ENCODE results near the gene PRRX2. TPM values are rescaled to one million over a fixed set of nuclear protein-coding genes. Genes with fewer than 3 reads are reported as not detected.
A peak's percentile ranks its signal among the peaks of the same experiment; 100 is the strongest.

Gene PRRX2
- total and polyA plus RNA-seq, 9 of the 15 experiments (the other 6 are each of a cell fraction or from before 2014, with no cell fraction given): 0.21 TPM; not detected in 8

DNA sequence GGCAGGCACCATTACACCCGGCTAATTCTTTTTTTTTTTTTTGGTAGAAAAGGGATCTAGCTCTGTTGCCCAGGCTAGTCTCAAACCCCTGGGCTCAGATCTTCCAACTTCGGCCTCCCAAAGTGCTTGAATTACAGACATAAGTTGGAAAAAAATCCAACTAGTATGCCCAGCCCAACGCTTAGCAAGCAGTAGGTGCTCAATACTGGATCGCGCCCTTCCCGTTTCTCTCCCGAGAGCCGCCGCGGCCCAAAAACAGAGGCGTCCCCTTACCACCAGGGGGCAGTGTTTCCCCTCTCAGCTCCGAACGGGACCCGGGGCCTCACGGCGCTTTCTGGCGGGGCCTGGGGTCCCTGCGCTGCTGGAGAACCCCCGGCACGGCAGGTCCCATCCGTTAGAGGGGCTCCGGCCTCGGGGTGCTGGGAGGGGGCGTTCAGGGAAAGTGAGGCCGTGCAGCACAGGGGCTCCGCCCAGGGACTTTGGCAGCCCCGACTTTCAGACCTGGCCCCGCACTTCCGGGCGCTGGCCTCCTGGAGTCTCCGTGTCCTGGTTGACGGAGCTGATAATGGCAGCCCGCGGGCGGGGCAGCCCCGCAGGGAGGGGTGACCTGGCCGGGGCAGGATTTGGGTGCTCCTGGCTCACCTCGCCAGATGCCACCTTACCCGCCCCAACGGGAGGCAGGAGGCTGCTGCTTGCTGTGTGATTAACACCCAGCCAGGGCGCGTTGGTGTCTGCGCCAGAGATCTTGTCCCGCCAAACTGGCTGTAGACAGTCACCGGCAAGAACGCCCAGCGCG lies 72.2 kb downstream of the PRRX2 start (continued):
- TF ChIP-seq, protein P1, sequence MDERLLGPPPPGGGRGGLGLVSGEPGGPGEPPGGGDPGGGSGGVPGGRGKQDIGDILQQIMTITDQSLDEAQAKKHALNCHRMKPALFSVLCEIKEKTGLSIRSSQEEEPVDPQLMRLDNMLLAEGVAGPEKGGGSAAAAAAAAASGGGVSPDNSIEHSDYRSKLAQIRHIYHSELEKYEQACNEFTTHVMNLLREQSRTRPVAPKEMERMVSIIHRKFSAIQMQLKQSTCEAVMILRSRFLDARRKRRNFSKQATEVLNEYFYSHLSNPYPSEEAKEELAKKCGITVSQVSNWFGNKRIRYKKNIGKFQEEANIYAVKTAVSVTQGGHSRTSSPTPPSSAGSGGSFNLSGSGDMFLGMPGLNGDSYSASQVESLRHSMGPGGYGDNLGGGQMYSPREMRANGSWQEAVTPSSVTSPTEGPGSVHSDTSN (CRISPR knock-in tag; IDR thresholded peaks at IDR 0.05; ENCODE audit: low read depth): no peak
- TF ChIP-seq, protein P1 (tag; conservative IDR thresholded peaks at IDR 0.05; ENCODE audit: low read depth): no peak
- TF ChIP-seq NCOA2 (IDR thresholded peaks at IDR 0.05; ENCODE audit: partially characterized antibody in 2 of 2) (no peak), ZNF644 (tag; IDR thresholded peaks at IDR 0.05; ENCODE audit: low read depth) (no peak), MTA1 (IDR thresholded peaks at IDR 0.05; ENCODE audit: borderline replicate concordance) (peak; percentile 71; the same call in 1 of the 2 replicates), POLR3A (IDR thresholded peaks at IDR 0.05; ENCODE audit: borderline replicate concordance, extremely low read depth, insufficient read depth, insufficient read length) (no peak), MEF2D (tag; conservative IDR thresholded peaks at IDR 0.05; ENCODE audit: low read depth) (no peak), ZBTB17 (CRISPR knock-in tag; IDR thresholded peaks at IDR 0.05) (peak; percentile 83; the same call in 1 of the 2 replicates), SIN3B (IDR thresholded peaks at IDR 0.05; ENCODE audit: low read depth) (no peak), ZNF133 (CRISPR knock-in tag; IDR thresholded peaks at IDR 0.05) (0 out of 2 replicates have a peak, but pooled peaks have one; percentile 62)
- TF ChIP-seq, protein P2, sequence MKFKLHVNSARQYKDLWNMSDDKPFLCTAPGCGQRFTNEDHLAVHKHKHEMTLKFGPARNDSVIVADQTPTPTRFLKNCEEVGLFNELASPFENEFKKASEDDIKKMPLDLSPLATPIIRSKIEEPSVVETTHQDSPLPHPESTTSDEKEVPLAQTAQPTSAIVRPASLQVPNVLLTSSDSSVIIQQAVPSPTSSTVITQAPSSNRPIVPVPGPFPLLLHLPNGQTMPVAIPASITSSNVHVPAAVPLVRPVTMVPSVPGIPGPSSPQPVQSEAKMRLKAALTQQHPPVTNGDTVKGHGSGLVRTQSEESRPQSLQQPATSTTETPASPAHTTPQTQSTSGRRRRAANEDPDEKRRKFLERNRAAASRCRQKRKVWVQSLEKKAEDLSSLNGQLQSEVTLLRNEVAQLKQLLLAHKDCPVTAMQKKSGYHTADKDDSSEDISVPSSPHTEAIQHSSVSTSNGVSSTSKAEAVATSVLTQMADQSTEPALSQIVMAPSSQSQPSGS (CRISPR knock-in tag; IDR thresholded peaks at IDR 0.05): no peak
- TF ChIP-seq, protein P3, sequence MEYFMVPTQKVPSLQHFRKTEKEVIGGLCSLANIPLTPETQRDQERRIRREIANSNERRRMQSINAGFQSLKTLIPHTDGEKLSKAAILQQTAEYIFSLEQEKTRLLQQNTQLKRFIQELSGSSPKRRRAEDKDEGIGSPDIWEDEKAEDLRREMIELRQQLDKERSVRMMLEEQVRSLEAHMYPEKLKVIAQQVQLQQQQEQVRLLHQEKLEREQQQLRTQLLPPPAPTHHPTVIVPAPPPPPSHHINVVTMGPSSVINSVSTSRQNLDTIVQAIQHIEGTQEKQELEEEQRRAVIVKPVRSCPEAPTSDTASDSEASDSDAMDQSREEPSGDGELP (CRISPR knock-in tag; IDR thresholded peaks at IDR 0.05; ENCODE audit: borderline replicate concordance): peak; percentile 86
- TF ChIP-seq, protein P4, sequence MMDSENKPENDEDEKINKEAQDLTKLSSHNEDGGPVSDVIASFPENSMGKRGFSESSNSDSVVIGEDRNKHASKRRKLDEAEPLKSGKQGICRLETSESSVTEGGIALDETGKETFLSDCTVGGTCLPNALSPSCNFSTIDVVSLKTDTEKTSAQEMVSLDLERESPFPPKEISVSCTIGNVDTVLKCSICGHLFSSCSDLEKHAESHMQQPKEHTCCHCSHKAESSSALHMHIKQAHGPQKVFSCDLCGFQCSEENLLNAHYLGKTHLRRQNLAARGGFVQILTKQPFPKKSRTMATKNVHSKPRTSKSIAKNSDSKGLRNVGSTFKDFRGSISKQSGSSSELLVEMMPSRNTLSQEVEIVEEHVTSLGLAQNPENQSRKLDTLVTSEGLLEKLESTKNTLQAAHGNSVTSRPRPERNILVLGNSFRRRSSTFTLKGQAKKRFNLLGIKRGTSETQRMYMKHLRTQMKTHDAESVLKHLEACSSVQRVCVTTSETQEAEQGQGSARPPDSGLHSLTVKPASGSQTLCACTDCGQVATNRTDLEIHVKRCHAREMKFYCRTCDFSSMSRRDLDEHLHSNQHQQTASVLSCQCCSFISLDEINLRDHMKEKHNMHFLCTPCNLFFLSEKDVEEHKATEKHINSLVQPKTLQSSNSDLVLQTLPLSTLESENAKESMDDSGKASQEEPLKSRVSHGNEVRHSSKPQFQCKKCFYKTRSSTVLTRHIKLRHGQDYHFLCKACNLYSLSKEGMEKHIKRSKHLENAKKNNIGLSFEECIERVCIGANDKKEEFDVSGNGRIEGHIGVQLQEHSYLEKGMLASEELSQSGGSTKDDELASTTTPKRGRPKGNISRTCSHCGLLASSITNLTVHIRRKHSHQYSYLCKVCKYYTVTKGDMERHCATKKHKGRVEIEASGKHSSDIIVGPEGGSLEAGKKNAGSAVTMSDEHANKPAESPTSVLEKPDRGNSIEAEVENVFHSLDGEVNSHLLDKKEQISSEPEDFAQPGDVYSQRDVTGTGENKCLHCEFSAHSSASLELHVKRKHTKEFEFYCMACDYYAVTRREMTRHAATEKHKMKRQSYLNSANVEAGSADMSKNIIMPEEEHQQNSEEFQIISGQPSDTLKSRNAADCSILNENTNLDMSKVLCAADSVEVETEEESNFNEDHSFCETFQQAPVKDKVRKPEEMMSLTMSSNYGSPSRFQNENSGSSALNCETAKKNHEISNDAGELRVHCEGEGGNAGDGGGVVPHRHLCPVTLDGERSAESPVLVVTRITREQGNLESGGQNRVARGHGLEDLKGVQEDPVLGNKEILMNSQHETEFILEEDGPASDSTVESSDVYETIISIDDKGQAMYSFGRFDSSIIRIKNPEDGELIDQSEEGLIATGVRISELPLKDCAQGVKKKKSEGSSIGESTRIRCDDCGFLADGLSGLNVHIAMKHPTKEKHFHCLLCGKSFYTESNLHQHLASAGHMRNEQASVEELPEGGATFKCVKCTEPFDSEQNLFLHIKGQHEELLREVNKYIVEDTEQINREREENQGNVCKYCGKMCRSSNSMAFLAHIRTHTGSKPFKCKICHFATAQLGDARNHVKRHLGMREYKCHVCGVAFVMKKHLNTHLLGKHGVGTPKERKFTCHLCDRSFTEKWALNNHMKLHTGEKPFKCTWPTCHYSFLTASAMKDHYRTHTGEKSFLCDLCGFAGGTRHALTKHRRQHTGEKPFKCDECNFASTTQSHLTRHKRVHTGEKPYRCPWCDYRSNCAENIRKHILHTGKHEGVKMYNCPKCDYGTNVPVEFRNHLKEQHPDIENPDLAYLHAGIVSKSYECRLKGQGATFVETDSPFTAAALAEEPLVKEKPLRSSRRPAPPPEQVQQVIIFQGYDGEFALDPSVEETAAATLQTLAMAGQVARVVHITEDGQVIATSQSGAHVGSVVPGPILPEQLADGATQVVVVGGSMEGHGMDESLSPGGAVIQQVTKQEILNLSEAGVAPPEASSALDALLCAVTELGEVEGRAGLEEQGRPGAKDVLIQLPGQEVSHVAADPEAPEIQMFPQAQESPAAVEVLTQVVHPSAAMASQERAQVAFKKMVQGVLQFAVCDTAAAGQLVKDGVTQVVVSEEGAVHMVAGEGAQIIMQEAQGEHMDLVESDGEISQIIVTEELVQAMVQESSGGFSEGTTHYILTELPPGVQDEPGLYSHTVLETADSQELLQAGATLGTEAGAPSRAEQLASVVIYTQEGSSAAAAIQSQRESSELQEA (IDR thresholded peaks at IDR 0.05; ENCODE audit: low read depth): no peak

All from K562 (cell line).